Neural crest cell (in vitro differentiated cells): ENCODE results near the gene DACT3. TPM values are rescaled to one million over a fixed set of nuclear protein-coding genes. Genes with fewer than 3 reads are reported as not detected.
A peak's percentile ranks its signal among the peaks of the same experiment; 100 is the strongest.

Source experiments
- DNase-seq: peaks from one replicate; pipeline ENCODE4 v3.0.0; 2021; ENCODE audit warnings: low read depth, mixed read lengths, low spot score
- H3K27ac Mint-ChIP-seq: one replicate; pipeline ENCODE4 v1.8.0; 2021; ENCODE audit warnings: mild to moderate bottlenecking, mixed read lengths; ENCODE audit not compliant: unreplicated experiment
- H3K27me3 Mint-ChIP-seq: 2 replicates; pipeline ENCODE4 v1.8.0; 2021; ENCODE audit warnings: low read depth, mild to moderate bottlenecking, mixed read lengths
- H3K36me3 Mint-ChIP-seq: 2 replicates; pipeline ENCODE4 v1.8.0; 2021; ENCODE audit warnings: low read depth, mild to moderate bottlenecking, mixed read lengths
- H3K4me1 Mint-ChIP-seq: 2 replicates; pipeline ENCODE4 v1.8.0; 2021; ENCODE audit warnings: mixed read lengths
- H3K4me3 Mint-ChIP-seq: one replicate; pipeline ENCODE4 v1.8.0; 2021; ENCODE audit warnings: mild to moderate bottlenecking, mixed read lengths
- H3K9me3 Mint-ChIP-seq: 2 replicates; pipeline ENCODE4 v1.8.0; 2021; ENCODE audit warnings: mixed read lengths
- CTCF ChIP-seq: fragments of 200-600 bp; sonication (generic); conservative IDR thresholded peaks from 2 replicates; pipeline ENCODE4 v1.5.0; 2021; ENCODE audit warnings: antibody characterized with exemption, mild to moderate bottlenecking
- total RNA-seq: library from RNA; stranded (reverse); gene quantifications from 2 replicates; pipeline ENCODE4 v1.2.1, GENCODE V29; 2021

The DACT3 gene
- total RNA-seq, 1 donor from 2014 or later = 7.4 TPM

GRCh38 chr19:46697204-46697960 lies 36.4 kb upstream of the DACT3 start:
- peaks cover 12% of the 10 kb centered on the region for H3K4me1 Mint-ChIP-seq
- peak; percentile 84 for DNase-seq
- no peaks in the 10 kb centered on the region for H3K27me3 Mint-ChIP-seq
- TF ChIP-seq CTCF = no peak
- no peaks in the 10 kb centered on the region for H3K9me3 Mint-ChIP-seq
- H3K36me3 Mint-ChIP-seq = peaks cover 26% of the 10 kb centered on the region
- H3K4me3 Mint-ChIP-seq = peak overlapping the region; percentile 27
- no peak overlapping the region for H3K27ac Mint-ChIP-seq

GRCh38 chr19:46696866-46697203 lies 35.9 kb upstream of the DACT3 start:
- no peak for TF ChIP-seq CTCF
- H3K27ac Mint-ChIP-seq = no peak overlapping the region
- H3K4me3 Mint-ChIP-seq = no peak overlapping the region
- peaks cover 31% of the 10 kb centered on the region for H3K36me3 Mint-ChIP-seq
- no peak for DNase-seq
- H3K9me3 Mint-ChIP-seq = no peaks in the 10 kb centered on the region
- no peaks in the 10 kb centered on the region for H3K27me3 Mint-ChIP-seq
- H3K4me1 Mint-ChIP-seq = peaks cover 12% of the 10 kb centered on the region

- no peaks in the 10 kb centered on the region for H3K9me3 Mint-ChIP-seq
- peaks cover 39% of the 10 kb centered on the region for H3K36me3 Mint-ChIP-seq
- H3K27ac Mint-ChIP-seq = no peak overlapping the region
- no peak overlapping the region for H3K4me3 Mint-ChIP-seq
- H3K27me3 Mint-ChIP-seq = no peaks in the 10 kb centered on the region
- peaks cover 12% of the 10 kb centered on the region for H3K4me1 Mint-ChIP-seq
- no peak for DNase-seq
- no peak for TF ChIP-seq CTCF
Measured at GRCh38 chr19:46696052-46696451, 35.1 kb upstream of the DACT3 start.

- DNase-seq = no peak
- Mint-ChIP-seq H3K9me3 (no peaks in the 10 kb centered on the region), H3K4me1 (peaks cover 12% of the 10 kb centered on the region), H3K27me3 (no peaks in the 10 kb centered on the region), H3K27ac (no peak overlapping the region), H3K36me3 (peaks cover 40% of the 10 kb centered on the region), H3K4me3 (no peak overlapping the region)
- no peak for TF ChIP-seq CTCF
Measured at GRCh38 chr19:46693760-46694159, 32.8 kb upstream of the DACT3 start.

- Mint-ChIP-seq H3K27ac (no peak overlapping the region), H3K4me1 (peaks cover 12% of the 10 kb centered on the region), H3K9me3 (no peaks in the 10 kb centered on the region), H3K36me3 (peaks cover 42% of the 10 kb centered on the region), H3K27me3 (no peaks in the 10 kb centered on the region), H3K4me3 (no peak overlapping the region)
- TF ChIP-seq CTCF = no peak
- no peak for DNase-seq
Measured at GRCh38 chr19:46692918-46693722, 32.1 kb upstream of the DACT3 start.
